Adrenal gland (tissue), 12 donors: Measurements from ENCODE around the gene RASEF. TPM values are rescaled to one million over a fixed set of nuclear protein-coding genes. Genes with fewer than 3 reads are reported as not detected.

Experiments used
- DNase-seq, 7 donors: peaks; one replicate each; pipeline ENCODE4 v3.0.0-alpha.2; 2019 to 2020
- H3K27ac ChIP-seq, 5 donors: fragments of 200-600 bp; sonication (generic) in 4 of 5; 1 replicate in 3 of 5; 2 replicates in 2 of 5; pipeline versions ENCODE4 v1.5.1 to v1.8.0; 2016 to 2020; ENCODE audit warnings: mild to moderate bottlenecking in 1 of 5
- H3K27me3 ChIP-seq: fragments of 200-600 bp; 2 replicates; pipeline ENCODE4 v1.8.0; 2021
- H3K36me3 ChIP-seq, 2 donors: fragments of 200-600 bp; replicated peaks in 1 of 2; 1 replicate in 1 of 2; 2 replicates in 1 of 2; pipeline versions ENCODE4 v1.5.1 to v1.8.0; 2018 to 2022
- H3K4me1 ChIP-seq, 2 donors: fragments of 200-600 bp; replicated peaks in 1 of 2; 1 replicate in 1 of 2; 2 replicates in 1 of 2; pipeline versions ENCODE4 v1.5.1 to v1.8.0; 2018 to 2021
- H3K4me3 ChIP-seq, 4 donors: fragments of 200-600 bp; sonication (generic) in 3 of 4; one replicate each; pipeline ENCODE4 v1.5.1; 2016 to 2018
- H3K9me3 ChIP-seq, 3 donors: fragments of 200-600 bp; sonication (generic) in 1 of 3; replicated peaks in 1 of 3; 1 replicate in 2 of 3; 2 replicates in 1 of 3; pipeline versions ENCODE4 v1.5.1 to v1.8.0; 2016 to 2021
- POLR2A ChIP-seq, 2 donors: fragments of 450-650 bp; IDR thresholded peaks; one replicate each; pipeline ENCODE4 v1.6.1; 2017; ENCODE audit warnings: antibody characterized with exemption in 2 of 2, mild to moderate bottlenecking in 2 of 2, moderate library complexity in 1 of 2
- WGBS, 4 donors: extraction: QIAGEN DNeasy Blood & Tissue Kit in 2 of 4; methylation state at CpG; one replicate each; pipeline versions ENCODE4 v1.1.5 to v1.1.7; 2013 to 2017; 5-methylcytosine and 5-hydroxymethylcytosine counted together
- intact Hi-C, 2 donors: fragments of 100-400 bp; cut with DNase I; formaldehyde crosslinking; loops; one replicate each; pipeline versions ENCODE4 v1.14.1 to v1.15.0; 2022 to 2023
- polyA plus RNA-seq, 3 donors: library from polyadenylated mRNA; stranded (reverse); fragments of 200-250 nt in 2 of 3; fragments of 350-450 nt in 1 of 3; fragmentation: Illumina TruSeq in 1 of 3; extraction: RNeasy Lipid Tissue Mini Kit (QIAGEN cat#74804) in 1 of 3; gene quantifications; one replicate each; pipeline ENCODE4 v1.2.3, GENCODE V29; 2013 to 2014
- total RNA-seq, 9 donors: library from RNA; depleted of rRNA in 4 of 9; stranded (reverse); fragments of >200 nt in 4 of 9; fragments of 120-200 nt in 1 of 9; fragmentation: NEBNext Ultra II Directional in 1 of 9; extraction: Animal tissue kit (Norgen Biotek cat#: 25700) in 1 of 9; gene quantifications; one replicate each; pipeline versions ENCODE4 v1.1.0 to v1.2.4, GENCODE V29; 2013 to 2023
- TF ChIP-seq, protein P1 (sequence below), 6 experiments: fragments of 450-650 bp in 4 of 6; fragments of 200-600 bp in 2 of 6; sonication (generic) in 1 of 6; IDR thresholded peaks; 1 replicate in 5 of 6; 2 replicates in 1 of 6; pipeline versions ENCODE4 v1.5.1 to v1.8.0; 2016 to 2021; ENCODE audit warnings: antibody characterized with exemption in 6 of 6, mild to moderate bottlenecking in 2 of 6, moderate library complexity in 1 of 6
- donor health status: healthy with polysubstance abuse.
- donor health status: Bipolar disorder and iron deficiency.
- donor health status: DM: yes; HTN: yes; CAD: no.
- donor health status: DM: no; HTN: no; CAD: no.
- donor health status: DM: no; HTN: no; CAD: no.
- donor health status: DM: yes; HTN: yes; CAD: no.

RASEF gene
- total and polyA plus RNA-seq, 12 donors = 0.06 to 1.1 (median 0.29) TPM

DNA sequence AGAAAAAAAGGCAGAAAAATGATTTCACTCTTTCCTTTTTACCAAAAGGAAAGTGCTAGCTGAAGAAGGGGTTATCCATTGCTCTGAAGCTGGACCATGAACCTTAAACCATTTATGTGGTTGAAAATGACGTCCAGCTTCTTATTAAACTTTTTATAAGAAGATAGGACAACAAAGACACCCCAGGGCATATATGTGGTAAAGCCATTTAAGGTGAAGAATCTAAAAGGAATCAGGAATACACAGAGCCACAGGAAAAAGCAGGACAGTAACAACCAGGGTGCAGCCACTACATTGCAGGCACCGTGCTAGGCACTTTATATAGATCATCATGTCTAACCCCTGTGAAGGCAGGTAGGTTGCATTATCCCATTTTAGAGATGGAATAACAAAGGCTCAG lies 42.1 kb downstream of the RASEF start:
- H3K4me1 ChIP-seq = no peaks in the 10 kb centered on the region
- H3K27ac ChIP-seq = no peak overlapping the region
- WGBS, 4 donors = 76 to 86% (median 81%) methylated on average over 2 of the region's 2 CpGs
- no peaks in the 10 kb centered on the region for H3K9me3 ChIP-seq
- H3K36me3 ChIP-seq = no peaks in the 10 kb centered on the region
- intact Hi-C loops = no loop called here
- no peaks in the 10 kb centered on the region for H3K27me3 ChIP-seq
- no peak overlapping the region for H3K4me3 ChIP-seq
- no peak for DNase-seq
- TF ChIP-seq, protein P1, sequence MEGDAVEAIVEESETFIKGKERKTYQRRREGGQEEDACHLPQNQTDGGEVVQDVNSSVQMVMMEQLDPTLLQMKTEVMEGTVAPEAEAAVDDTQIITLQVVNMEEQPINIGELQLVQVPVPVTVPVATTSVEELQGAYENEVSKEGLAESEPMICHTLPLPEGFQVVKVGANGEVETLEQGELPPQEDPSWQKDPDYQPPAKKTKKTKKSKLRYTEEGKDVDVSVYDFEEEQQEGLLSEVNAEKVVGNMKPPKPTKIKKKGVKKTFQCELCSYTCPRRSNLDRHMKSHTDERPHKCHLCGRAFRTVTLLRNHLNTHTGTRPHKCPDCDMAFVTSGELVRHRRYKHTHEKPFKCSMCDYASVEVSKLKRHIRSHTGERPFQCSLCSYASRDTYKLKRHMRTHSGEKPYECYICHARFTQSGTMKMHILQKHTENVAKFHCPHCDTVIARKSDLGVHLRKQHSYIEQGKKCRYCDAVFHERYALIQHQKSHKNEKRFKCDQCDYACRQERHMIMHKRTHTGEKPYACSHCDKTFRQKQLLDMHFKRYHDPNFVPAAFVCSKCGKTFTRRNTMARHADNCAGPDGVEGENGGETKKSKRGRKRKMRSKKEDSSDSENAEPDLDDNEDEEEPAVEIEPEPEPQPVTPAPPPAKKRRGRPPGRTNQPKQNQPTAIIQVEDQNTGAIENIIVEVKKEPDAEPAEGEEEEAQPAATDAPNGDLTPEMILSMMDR (IDR thresholded peaks at IDR 0.05) = no peak
- TF ChIP-seq POLR2A (IDR thresholded peaks at IDR 0.05) = no peak

DNA sequence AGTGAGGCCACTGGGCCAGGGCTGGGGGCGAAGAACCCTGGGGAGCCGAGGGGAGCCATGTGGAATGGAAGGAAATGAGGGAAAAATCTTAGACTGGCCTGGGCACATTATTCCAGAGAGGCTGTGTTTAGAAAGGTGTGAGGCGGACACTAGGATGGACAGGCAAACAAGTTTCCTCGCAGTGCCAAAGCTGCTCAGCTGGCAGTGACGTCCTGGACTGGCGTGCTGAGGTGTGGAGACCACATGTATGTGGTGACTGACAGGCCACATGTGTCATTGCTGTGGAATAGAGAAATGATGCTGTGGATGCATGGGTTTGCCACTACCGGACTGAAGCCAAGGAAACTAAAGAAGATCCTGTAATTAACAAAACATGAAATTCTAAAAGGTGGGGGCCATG lies 42.6 kb downstream of the RASEF start:
- Histone ChIP-seq H3K4me3 (no peak overlapping the region), H3K9me3 (no peaks in the 10 kb centered on the region), H3K27ac (no peak overlapping the region), H3K27me3 (no peaks in the 10 kb centered on the region), H3K36me3 (no peaks in the 10 kb centered on the region), H3K4me1 (no peaks in the 10 kb centered on the region)
- no peak for DNase-seq
- TF ChIP-seq POLR2A (IDR thresholded peaks at IDR 0.05) = no peak
- TF ChIP-seq, protein P1 (IDR thresholded peaks at IDR 0.05) = no peak
- WGBS, 4 donors = 70 to 83% (median 79%) methylated on average over 7 of the region's 7 CpGs
- intact Hi-C loops = no loop called here

DNA sequence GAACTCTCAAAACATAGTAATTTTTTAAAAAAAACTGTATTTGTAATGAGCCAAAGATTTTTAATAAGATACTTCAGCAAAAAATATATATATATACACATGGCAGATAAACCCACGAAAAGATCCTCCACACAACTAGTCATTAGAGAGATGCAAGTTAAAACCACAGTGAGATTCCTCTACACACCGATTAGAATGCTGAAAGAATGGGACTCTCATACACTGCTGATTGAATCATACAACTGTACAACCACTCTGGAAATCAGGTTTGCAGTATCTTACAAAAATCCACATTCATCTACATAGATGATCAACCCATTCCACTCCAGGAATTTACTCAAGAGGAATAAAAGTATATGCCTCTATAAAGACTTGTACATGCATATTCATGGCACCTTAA lies 43.7 kb downstream of the RASEF start:
- H3K9me3 ChIP-seq = no peaks in the 10 kb centered on the region
- no peaks in the 10 kb centered on the region for H3K36me3 ChIP-seq
- DNase-seq = no peak
- no peaks in the 10 kb centered on the region for H3K27me3 ChIP-seq
- no peak for TF ChIP-seq POLR2A (IDR thresholded peaks at IDR 0.05)
- TF ChIP-seq, protein P1 (IDR thresholded peaks at IDR 0.05) = no peak
- H3K4me1 ChIP-seq = no peaks in the 10 kb centered on the region
- H3K4me3 ChIP-seq = no peak overlapping the region
- H3K27ac ChIP-seq = no peak overlapping the region
- intact Hi-C loops = no loop called here
- 61 to 85% (median 81%) methylated on average over 2 of the region's 2 CpGs for WGBS, 4 donors

DNA sequence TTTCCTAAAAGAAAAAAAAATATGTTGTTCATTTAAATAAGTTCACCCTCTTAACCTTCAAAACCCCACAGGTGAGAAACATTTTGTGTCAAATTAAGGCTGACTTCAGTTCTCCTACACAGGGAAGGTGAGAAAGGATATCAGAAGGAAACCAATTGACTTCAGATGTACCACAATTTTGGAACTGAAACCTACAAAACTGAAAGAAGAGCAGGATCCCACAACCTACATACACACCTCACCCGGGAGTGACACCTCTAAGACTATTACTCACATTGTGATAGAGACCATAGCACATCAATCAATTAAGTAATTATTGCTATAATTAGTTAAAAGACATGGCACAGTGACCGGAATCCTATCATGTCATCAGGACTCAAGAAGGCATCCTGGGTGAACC lies 47.0 kb downstream of the RASEF start:
- whole genome bisulfite sequencing, 4 donors = 79 to 90% (median 83%) methylated on average over 2 of the region's 2 CpGs
- H3K4me1 ChIP-seq = peaks cover 0 to 3% of the 10 kb centered on the region in 2 donors
- no peak overlapping the region for H3K27ac ChIP-seq
- no peaks in the 10 kb centered on the region for H3K27me3 ChIP-seq
- intact Hi-C loops = no loop called here
- no peak for DNase-seq
- H3K9me3 ChIP-seq = no peaks in the 10 kb centered on the region
- TF ChIP-seq POLR2A (IDR thresholded peaks at IDR 0.05) = no peak
- TF ChIP-seq, protein P1 (IDR thresholded peaks at IDR 0.05) = no peak
- no peak overlapping the region for H3K4me3 ChIP-seq
- no peaks in the 10 kb centered on the region for H3K36me3 ChIP-seq
